Activated CD4-positive, alpha-beta T cell treated with anti-CD3 and anti-CD28 coated beads for 36 hours (primary cell): ENCODE results near the gene RPS23. TPM values are rescaled to one million over a fixed set of nuclear protein-coding genes. Genes with fewer than 3 reads are reported as not detected.

ENCODE experiments used
- ATAC-seq: fragments of 200-7000 bp; cut with Tn5 transposase; one replicate; pipeline ENCODE4 v1.10.0; 2021; ENCODE audit warnings: mild to moderate bottlenecking, moderate library complexity
- CTCF ChIA-PET: fragments of 350-600 bp; sonication (Branson Sonifier 250); formaldehyde crosslinking; loops from one replicate; lab custom pipeline; 2021; ENCODE audit warnings: antibody characterized with exemption; lab: Charles Lee
- POLR2A ChIA-PET: fragments of 350-600 bp; sonication (Branson Sonifier 250); formaldehyde crosslinking; loops from one replicate; lab custom pipeline; 2021; ENCODE audit warnings: antibody characterized with exemption, inconsistent platforms; lab: Charles Lee
- DNase-seq: peaks from one replicate; pipeline ENCODE4 v3.0.0-alpha.2; 2020
- H3K27ac Mint-ChIP-seq: one replicate; pipeline ENCODE4 v1.8.0; 2021; ENCODE audit warnings: mixed read lengths
- H3K27me3 Mint-ChIP-seq: one replicate; pipeline ENCODE4 v1.8.0; 2021; ENCODE audit warnings: mixed read lengths
- H3K36me3 Mint-ChIP-seq: one replicate; pipeline ENCODE4 v1.8.0; 2021; ENCODE audit warnings: low read depth, mixed read lengths
- H3K4me1 Mint-ChIP-seq: one replicate; pipeline ENCODE4 v1.8.0; 2021; ENCODE audit warnings: mixed read lengths
- H3K4me3 Mint-ChIP-seq: one replicate; pipeline ENCODE4 v1.8.0; 2021; ENCODE audit warnings: mild to moderate bottlenecking, moderate library complexity, mixed read lengths
- H3K9me3 Mint-ChIP-seq: one replicate; pipeline ENCODE4 v1.8.0; 2021; ENCODE audit warnings: low read depth, mixed read lengths
- intact Hi-C, 2 experiments: fragments of 100-400 bp; cut with DNase I in 1 of 2; cut with micrococcal nuclease in 1 of 2; formaldehyde crosslinking; loops; one replicate each; pipeline versions ENCODE4 v1.14.2 to v1.15.1; 2022 to 2024; cut with DNase I, micrococcal nuclease
- total RNA-seq, 2 experiments: library from RNA; stranded (reverse); gene quantifications; one replicate each; pipeline ENCODE4 v1.2.3, GENCODE V29; 2021

Gene RPS23
- total RNA-seq, 2 experiments from 2014 or later: 2,831 to 3,226 TPM

GRCh38 chr5:82309091-82309531 lies 31.0 kb upstream of the RPS23 start:
- peaks cover 3% of the 10 kb centered on the region for H3K9me3 Mint-ChIP-seq
- peaks cover 2% of the 10 kb centered on the region for H3K27me3 Mint-ChIP-seq
- H3K4me1 Mint-ChIP-seq: no peaks in the 10 kb centered on the region
- H3K4me3 Mint-ChIP-seq: no peak overlapping the region
- ChIA-PET POLR2A (no interaction called here), CTCF (no interaction called here)
- intact Hi-C loops: no loop called here
- H3K27ac Mint-ChIP-seq: no peak overlapping the region
- H3K36me3 Mint-ChIP-seq: peaks cover 11% of the 10 kb centered on the region
- DNase-seq: no peak
- ATAC-seq: no peak

DNA sequence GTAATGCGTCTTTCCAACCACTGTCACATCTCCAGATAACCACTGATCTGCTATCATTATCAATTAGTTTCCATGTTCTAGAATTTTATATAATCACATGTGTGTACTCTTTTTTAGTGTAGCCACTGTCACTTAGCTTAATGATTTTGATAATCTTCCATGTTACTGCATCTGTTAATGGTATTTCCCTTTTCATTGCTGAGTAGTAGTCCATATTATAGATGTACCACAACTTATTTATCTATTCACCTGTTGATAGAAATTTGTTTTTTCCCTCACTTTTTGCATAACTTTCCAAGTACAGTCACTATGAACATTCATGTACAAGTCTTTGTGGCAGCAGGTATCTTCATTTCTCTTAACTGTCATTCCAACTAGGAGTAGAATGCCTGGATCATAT lies 30.3 kb upstream of the RPS23 start:
- CTCF ChIA-PET: no interaction called here
- Mint-ChIP-seq H3K4me3 (no peak overlapping the region), H3K36me3 (peaks cover 11% of the 10 kb centered on the region), H3K27ac (no peak overlapping the region), H3K9me3 (peaks cover 3% of the 10 kb centered on the region), H3K27me3 (peaks cover 2% of the 10 kb centered on the region), H3K4me1 (no peaks in the 10 kb centered on the region)
- no peak for DNase-seq
- POLR2A ChIA-PET: no interaction called here
- intact Hi-C loops: no loop called here
- no peak for ATAC-seq

GRCh38 chr5:82307451-82307850 lies 29.3 kb upstream of the RPS23 start:
- peaks cover 1% of the 10 kb centered on the region for H3K27me3 Mint-ChIP-seq
- intact Hi-C loops: no loop called here
- H3K9me3 Mint-ChIP-seq: peaks cover 3% of the 10 kb centered on the region
- no peak overlapping the region for H3K4me3 Mint-ChIP-seq
- CTCF ChIA-PET: interaction anchor here (0.7 kb wide), 1 partner anchor 8 kb away, joined by 4 read pairs; no protein-coding TSS in a partner anchor
- DNase-seq (no peak), ATAC-seq (no peak)
- POLR2A ChIA-PET: no interaction called here
- H3K27ac Mint-ChIP-seq: no peak overlapping the region
- H3K36me3 Mint-ChIP-seq: peaks cover 11% of the 10 kb centered on the region
- H3K4me1 Mint-ChIP-seq: no peaks in the 10 kb centered on the region

GRCh38 chr5:82306151-82306550 lies 28.0 kb upstream of the RPS23 start:
- CTCF ChIA-PET: no interaction called here
- Mint-ChIP-seq H3K9me3 (peaks cover 3% of the 10 kb centered on the region), H3K27ac (no peak overlapping the region), H3K4me3 (no peak overlapping the region), H3K36me3 (peaks cover 7% of the 10 kb centered on the region), H3K4me1 (no peaks in the 10 kb centered on the region), H3K27me3 (no peaks in the 10 kb centered on the region)
- ATAC-seq (no peak), DNase-seq (no peak)
- intact Hi-C loops: no loop called here
- POLR2A ChIA-PET: no interaction called here

- H3K9me3 Mint-ChIP-seq: no peaks in the 10 kb centered on the region
- intact Hi-C loops: no loop called here
- POLR2A ChIA-PET: no interaction called here
- H3K36me3 Mint-ChIP-seq: no peaks in the 10 kb centered on the region
- ATAC-seq (no peak), DNase-seq (no peak)
- CTCF ChIA-PET: no interaction called here
- no peaks in the 10 kb centered on the region for H3K27me3 Mint-ChIP-seq
- no peak overlapping the region for H3K4me3 Mint-ChIP-seq
- no peak overlapping the region for H3K27ac Mint-ChIP-seq
- H3K4me1 Mint-ChIP-seq: no peaks in the 10 kb centered on the region
Observed at GRCh38 chr5:82301190-82301589, 23.0 kb upstream of the RPS23 start.

DNA sequence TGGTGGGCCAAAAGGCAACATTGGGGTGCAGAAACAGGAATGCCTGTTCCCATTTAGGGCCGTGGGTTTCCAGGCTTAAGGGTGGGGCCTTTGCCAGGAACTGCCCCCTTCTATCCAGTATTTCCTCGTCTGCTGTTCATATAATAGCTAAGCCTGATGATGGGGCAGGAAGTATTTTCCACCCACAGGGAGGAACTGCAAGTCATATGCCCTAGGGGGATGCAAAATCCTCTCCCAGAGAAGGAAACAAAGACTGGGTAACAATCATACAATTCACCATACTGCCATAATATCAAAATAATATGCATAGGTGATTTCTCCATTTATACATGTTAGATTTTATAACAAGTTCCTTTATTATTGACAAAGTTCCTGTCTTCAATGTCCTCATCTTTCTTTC lies 20.5 kb upstream of the RPS23 start:
- CTCF ChIA-PET: interaction anchor here (1.1 to 1.2 kb wide), 2 partner anchors 9 to 29 kb away, joined by 4 read pairs; no protein-coding TSS in a partner anchor
- no peak for DNase-seq
- Mint-ChIP-seq H3K4me1 (peaks cover 5% of the 10 kb centered on the region), H3K36me3 (no peaks in the 10 kb centered on the region), H3K27ac (no peak overlapping the region), H3K9me3 (no peaks in the 10 kb centered on the region), H3K4me3 (no peak overlapping the region), H3K27me3 (no peaks in the 10 kb centered on the region)
- intact Hi-C loops: no loop called here
- ATAC-seq: no peak
- POLR2A ChIA-PET: no interaction called here

DNA sequence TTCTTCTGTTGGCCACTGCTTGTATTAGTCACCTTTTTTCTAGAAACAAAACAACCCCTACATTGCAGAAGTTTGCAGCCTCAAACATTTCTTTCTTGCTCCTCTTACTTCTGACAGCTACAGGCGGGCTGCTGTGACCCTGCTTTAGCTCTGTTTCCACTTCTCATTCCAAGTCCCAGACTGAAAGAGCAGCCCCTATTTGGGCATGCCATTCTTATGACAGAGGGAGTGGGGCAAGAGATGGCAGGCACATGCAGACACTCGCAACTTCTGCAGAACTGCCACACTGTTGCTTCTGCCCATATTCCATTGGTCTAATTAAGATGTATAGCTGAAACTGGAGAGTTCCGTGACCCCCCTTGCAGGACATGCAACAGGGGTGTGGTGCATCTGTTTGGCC lies 19.6 kb upstream of the RPS23 start:
- CTCF ChIA-PET: interaction anchor here (0.9 to 1.2 kb wide), 2 partner anchors 14 to 30 kb away, joined by 3 to 4 read pairs; no protein-coding TSS in a partner anchor
- H3K27ac Mint-ChIP-seq: no peak overlapping the region
- ATAC-seq: no peak

DNA sequence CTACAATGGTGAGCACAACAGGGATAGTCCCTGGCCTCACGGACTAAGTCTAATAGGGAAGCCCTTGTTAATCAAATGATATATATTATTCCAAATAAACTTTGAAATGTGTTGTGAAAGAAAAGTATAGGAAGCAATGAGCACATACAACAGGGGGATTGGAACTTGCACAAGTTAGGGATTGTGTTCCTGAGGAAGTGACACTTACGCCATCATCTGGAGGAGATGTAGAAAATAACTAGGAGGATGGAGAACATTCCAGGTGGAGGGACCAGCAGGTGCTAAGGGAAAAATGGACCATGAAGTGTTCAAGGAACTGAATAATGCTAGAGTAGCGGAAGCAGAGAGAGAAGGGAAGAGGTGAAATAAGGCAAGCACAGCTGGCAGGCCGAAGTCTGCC lies 18.8 kb upstream of the RPS23 start:
- Mint-ChIP-seq H3K4me3 (no peak overlapping the region), H3K4me1 (peaks cover 5% of the 10 kb centered on the region), H3K9me3 (no peaks in the 10 kb centered on the region), H3K36me3 (no peaks in the 10 kb centered on the region), H3K27me3 (no peaks in the 10 kb centered on the region), H3K27ac (no peak overlapping the region)
- ChIA-PET CTCF (no interaction called here), POLR2A (interaction anchor here (0.7 kb wide), 1 partner anchor 22 kb away, joined by 3 read pairs; no protein-coding TSS in a partner anchor)
- intact Hi-C loops: no loop called here
- ATAC-seq: no peak
- no peak for DNase-seq

More for the DNA sequence above, 19.6 kb upstream of the RPS23 start:
- Mint-ChIP-seq H3K9me3 (no peaks in the 10 kb centered on the region), H3K27me3 (no peaks in the 10 kb centered on the region), H3K36me3 (no peaks in the 10 kb centered on the region), H3K4me1 (peaks cover 5% of the 10 kb centered on the region), H3K4me3 (no peak overlapping the region)
- POLR2A ChIA-PET: no interaction called here
- no peak for DNase-seq
- intact Hi-C loops: no loop called here

DNA sequence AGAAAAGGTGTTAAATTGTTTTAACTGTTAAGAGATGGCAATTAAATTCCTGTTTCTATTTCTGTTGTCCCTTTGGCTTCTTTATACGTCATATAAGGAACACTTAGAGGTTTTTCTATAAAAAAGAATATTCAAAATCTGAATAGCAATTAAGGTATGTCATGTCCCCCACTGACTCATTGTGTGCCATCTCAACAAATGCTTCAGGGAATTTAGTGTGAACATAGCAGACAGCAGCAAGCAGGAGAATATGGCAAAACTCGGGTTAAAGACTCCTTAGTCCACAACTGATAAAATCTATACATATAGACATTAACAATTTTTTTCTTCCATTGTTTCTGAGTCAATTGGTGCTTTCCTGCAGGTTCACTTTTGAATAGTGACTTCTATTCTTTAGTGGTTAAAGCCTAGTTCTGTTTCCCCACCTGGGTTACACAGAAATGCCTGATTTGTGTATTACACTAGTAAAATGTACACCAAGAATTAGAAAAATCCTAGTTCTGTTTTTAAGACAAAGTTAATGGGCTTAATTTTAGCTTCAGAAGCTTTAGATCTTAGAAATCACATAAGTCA lies 17.9 kb upstream of the RPS23 start:
- no peaks in the 10 kb centered on the region for H3K36me3 Mint-ChIP-seq
- H3K4me3 Mint-ChIP-seq: no peak overlapping the region
- ATAC-seq (peak; percentile 42), DNase-seq (no peak)
- no peaks in the 10 kb centered on the region for H3K9me3 Mint-ChIP-seq
- H3K27me3 Mint-ChIP-seq: no peaks in the 10 kb centered on the region
- peaks cover 5% of the 10 kb centered on the region for H3K4me1 Mint-ChIP-seq
- H3K27ac Mint-ChIP-seq: no peak overlapping the region
- POLR2A ChIA-PET: no interaction called here
- intact Hi-C loops: no loop called here
- CTCF ChIA-PET: interaction anchor here (0.8 to 0.9 kb wide), 2 partner anchors 16 to 40 kb away, joined by 3 read pairs; no protein-coding TSS in a partner anchor

GRCh38 chr5:82295144-82295543 lies 17.0 kb upstream of the RPS23 start:
- DNase-seq (no peak), ATAC-seq (no peak)
- ChIA-PET POLR2A (no interaction called here), CTCF (interaction anchor here (0.6 to 0.9 kb wide), 2 partner anchors 16 to 41 kb away, joined by 3 read pairs; no protein-coding TSS in a partner anchor)
- Mint-ChIP-seq H3K9me3 (no peaks in the 10 kb centered on the region), H3K27ac (no peak overlapping the region), H3K27me3 (no peaks in the 10 kb centered on the region), H3K4me3 (no peak overlapping the region), H3K36me3 (no peaks in the 10 kb centered on the region), H3K4me1 (peaks cover 5% of the 10 kb centered on the region)
- intact Hi-C loops: no loop called here

- POLR2A ChIA-PET: no interaction called here
- CTCF ChIA-PET: no interaction called here
- ATAC-seq (no peak), DNase-seq (no peak)
- Mint-ChIP-seq H3K4me1 (peaks cover 5% of the 10 kb centered on the region), H3K27me3 (no peaks in the 10 kb centered on the region), H3K4me3 (no peak overlapping the region), H3K36me3 (no peaks in the 10 kb centered on the region), H3K27ac (no peak overlapping the region), H3K9me3 (no peaks in the 10 kb centered on the region)
- intact Hi-C loops: no loop called here
Observed at GRCh38 chr5:82291420-82291819, 13.3 kb upstream of the RPS23 start.

DNA sequence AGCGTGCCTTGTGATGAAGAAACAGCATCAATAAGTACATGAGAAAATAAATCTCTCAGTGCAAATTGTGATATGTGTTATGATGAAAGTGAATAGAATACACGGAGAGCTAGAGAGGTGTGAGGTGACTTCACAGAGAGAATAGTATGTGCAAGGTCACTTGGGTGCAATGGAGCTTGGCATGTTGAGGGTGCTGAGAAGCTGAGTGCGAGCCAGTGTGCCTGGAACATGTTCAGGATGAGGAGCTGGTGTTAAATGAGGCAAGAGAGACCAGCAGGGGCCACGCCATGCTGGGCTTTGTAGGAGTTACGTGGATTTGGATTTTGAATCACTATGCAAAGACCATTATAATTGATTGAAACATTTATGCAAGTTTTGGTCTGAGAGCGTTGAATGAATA lies 12.8 kb upstream of the RPS23 start:
- H3K4me1 Mint-ChIP-seq: peaks cover 3% of the 10 kb centered on the region
- H3K36me3 Mint-ChIP-seq: no peaks in the 10 kb centered on the region
- CTCF ChIA-PET: no interaction called here
- ATAC-seq: no peak
- no peak overlapping the region for H3K27ac Mint-ChIP-seq
- POLR2A ChIA-PET: no interaction called here
- no peak overlapping the region for H3K4me3 Mint-ChIP-seq
- intact Hi-C loops: no loop called here
- no peaks in the 10 kb centered on the region for H3K27me3 Mint-ChIP-seq
- DNase-seq: no peak
- H3K9me3 Mint-ChIP-seq: no peaks in the 10 kb centered on the region
